HL-60 (cell line): ENCODE measurements around the gene ALDH3B1.

Source experiments
- DNase-seq, 2 experiments: peaks; one replicate each; pipeline ENCODE4 v3.0.0-alpha.2; 2010 to 2020; ENCODE audit warnings: low read depth in 1 of 2, low spot score in 1 of 2
- H3K27ac ChIP-seq: fragments of 250-450 bp; sonication (Bioruptor Pico); replicated peaks from 2 replicates; pipeline ENCODE4 v1.5.1; 2020; ENCODE audit warnings: mild to moderate bottlenecking, moderate library complexity
- H3K27me3 ChIP-seq: fragments of 250-450 bp; sonication (Bioruptor Pico); 2 replicates; pipeline ENCODE4 v1.5.1; 2021; ENCODE audit warnings: mild to moderate bottlenecking, moderate library complexity; ENCODE audit not compliant: insufficient read depth, poor library complexity, severe bottlenecking
- H3K4me3 ChIP-seq: replicated peaks from 2 replicates; pipeline ENCODE4 v1.5.1; 2011; ENCODE audit warnings: mild to moderate bottlenecking, control low read depth, low read length; ENCODE audit not compliant: insufficient read depth
- GABPA ChIP-seq: IDR thresholded peaks from 2 replicates; pipeline ENCODE4 v1.6.1; 2012; ENCODE audit warnings: low read depth
- POLR2AphosphoS5 ChIP-seq: IDR thresholded peaks from 2 replicates; pipeline ENCODE4 v1.6.1; 2012; ENCODE audit warnings: low read depth
- SPI1 ChIP-seq: IDR thresholded peaks from 2 replicates; pipeline ENCODE4 v1.6.1; 2012; ENCODE audit warnings: low read depth, mild to moderate bottlenecking, borderline replicate concordance
- TF ChIP-seq, protein P1 (sequence below): IDR thresholded peaks from one replicate; pipeline ENCODE4 v1.5.1; 2011; ENCODE audit warnings: low read length, control low read depth, inconsistent platforms; ENCODE audit not compliant: insufficient read depth
- TF ChIP-seq, protein P2 (sequence below): IDR thresholded peaks from 2 replicates; pipeline ENCODE4 v1.6.1; 2012; ENCODE audit warnings: low read depth; ENCODE audit not compliant: insufficient replicate concordance

ALDH3B1 gene

DNA sequence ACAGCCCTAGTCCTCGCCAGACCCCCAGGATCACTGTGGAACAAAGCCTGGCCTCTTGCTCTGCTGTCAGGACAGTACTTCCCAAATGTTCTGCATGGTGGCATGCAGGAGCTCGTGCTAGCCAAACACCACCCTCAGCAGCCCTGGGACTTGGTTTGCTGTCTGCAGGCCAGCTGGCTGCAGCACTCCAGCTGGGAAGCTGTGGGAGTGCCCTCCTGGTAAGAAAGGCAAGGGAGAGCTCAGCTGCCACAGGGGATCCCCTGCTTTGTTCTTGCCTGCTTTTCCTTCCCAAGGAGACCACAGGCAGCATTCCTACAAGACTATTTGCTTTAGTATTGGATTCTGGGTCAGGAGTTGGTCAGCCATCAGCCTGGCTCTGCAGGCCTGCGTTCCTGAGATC is 56.6 kb downstream of the ALDH3B1 start:
- Histone ChIP-seq H3K27me3 (no peaks in the 10 kb centered on the region), H3K27ac (no peak overlapping the region), H3K4me3 (no peak overlapping the region)
- DNase-seq, result no peak
- TF ChIP-seq, protein P1, sequence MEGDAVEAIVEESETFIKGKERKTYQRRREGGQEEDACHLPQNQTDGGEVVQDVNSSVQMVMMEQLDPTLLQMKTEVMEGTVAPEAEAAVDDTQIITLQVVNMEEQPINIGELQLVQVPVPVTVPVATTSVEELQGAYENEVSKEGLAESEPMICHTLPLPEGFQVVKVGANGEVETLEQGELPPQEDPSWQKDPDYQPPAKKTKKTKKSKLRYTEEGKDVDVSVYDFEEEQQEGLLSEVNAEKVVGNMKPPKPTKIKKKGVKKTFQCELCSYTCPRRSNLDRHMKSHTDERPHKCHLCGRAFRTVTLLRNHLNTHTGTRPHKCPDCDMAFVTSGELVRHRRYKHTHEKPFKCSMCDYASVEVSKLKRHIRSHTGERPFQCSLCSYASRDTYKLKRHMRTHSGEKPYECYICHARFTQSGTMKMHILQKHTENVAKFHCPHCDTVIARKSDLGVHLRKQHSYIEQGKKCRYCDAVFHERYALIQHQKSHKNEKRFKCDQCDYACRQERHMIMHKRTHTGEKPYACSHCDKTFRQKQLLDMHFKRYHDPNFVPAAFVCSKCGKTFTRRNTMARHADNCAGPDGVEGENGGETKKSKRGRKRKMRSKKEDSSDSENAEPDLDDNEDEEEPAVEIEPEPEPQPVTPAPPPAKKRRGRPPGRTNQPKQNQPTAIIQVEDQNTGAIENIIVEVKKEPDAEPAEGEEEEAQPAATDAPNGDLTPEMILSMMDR, result no peak
- TF ChIP-seq GABPA, result no peak
- TF ChIP-seq, protein P2, sequence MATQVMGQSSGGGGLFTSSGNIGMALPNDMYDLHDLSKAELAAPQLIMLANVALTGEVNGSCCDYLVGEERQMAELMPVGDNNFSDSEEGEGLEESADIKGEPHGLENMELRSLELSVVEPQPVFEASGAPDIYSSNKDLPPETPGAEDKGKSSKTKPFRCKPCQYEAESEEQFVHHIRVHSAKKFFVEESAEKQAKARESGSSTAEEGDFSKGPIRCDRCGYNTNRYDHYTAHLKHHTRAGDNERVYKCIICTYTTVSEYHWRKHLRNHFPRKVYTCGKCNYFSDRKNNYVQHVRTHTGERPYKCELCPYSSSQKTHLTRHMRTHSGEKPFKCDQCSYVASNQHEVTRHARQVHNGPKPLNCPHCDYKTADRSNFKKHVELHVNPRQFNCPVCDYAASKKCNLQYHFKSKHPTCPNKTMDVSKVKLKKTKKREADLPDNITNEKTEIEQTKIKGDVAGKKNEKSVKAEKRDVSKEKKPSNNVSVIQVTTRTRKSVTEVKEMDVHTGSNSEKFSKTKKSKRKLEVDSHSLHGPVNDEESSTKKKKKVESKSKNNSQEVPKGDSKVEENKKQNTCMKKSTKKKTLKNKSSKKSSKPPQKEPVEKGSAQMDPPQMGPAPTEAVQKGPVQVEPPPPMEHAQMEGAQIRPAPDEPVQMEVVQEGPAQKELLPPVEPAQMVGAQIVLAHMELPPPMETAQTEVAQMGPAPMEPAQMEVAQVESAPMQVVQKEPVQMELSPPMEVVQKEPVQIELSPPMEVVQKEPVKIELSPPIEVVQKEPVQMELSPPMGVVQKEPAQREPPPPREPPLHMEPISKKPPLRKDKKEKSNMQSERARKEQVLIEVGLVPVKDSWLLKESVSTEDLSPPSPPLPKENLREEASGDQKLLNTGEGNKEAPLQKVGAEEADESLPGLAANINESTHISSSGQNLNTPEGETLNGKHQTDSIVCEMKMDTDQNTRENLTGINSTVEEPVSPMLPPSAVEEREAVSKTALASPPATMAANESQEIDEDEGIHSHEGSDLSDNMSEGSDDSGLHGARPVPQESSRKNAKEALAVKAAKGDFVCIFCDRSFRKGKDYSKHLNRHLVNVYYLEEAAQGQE, result no peak
- no peak for TF ChIP-seq POLR2AphosphoS5
- no peak for TF ChIP-seq SPI1

DNA sequence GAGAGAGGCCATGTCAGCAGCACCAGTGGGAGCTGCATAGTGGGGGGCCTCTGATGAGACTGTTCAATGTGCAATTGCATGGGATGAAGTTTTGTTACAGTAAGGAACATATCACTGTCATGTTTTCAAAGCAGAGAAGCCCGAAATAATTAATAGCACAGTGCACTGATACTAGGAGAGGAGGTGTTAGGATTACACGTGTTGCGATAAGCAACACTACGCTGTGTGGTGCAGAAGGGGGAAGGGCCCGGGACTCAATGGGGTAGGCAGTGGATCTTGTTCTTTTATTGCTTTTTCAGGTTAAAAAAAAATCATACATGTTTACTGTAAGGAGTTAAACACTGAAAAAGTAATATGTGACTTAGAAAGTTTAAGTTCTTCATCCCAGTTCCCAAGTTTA is 57.9 kb downstream of the ALDH3B1 start:
- DNase-seq, result no peak
- Histone ChIP-seq H3K4me3 (no peak overlapping the region), H3K27ac (no peak overlapping the region), H3K27me3 (no peaks in the 10 kb centered on the region)
- TF ChIP-seq GABPA (no peak), POLR2AphosphoS5 (no peak), SPI1 (no peak)
- TF ChIP-seq, protein P2, result no peak
- TF ChIP-seq, protein P1, result no peak

DNA sequence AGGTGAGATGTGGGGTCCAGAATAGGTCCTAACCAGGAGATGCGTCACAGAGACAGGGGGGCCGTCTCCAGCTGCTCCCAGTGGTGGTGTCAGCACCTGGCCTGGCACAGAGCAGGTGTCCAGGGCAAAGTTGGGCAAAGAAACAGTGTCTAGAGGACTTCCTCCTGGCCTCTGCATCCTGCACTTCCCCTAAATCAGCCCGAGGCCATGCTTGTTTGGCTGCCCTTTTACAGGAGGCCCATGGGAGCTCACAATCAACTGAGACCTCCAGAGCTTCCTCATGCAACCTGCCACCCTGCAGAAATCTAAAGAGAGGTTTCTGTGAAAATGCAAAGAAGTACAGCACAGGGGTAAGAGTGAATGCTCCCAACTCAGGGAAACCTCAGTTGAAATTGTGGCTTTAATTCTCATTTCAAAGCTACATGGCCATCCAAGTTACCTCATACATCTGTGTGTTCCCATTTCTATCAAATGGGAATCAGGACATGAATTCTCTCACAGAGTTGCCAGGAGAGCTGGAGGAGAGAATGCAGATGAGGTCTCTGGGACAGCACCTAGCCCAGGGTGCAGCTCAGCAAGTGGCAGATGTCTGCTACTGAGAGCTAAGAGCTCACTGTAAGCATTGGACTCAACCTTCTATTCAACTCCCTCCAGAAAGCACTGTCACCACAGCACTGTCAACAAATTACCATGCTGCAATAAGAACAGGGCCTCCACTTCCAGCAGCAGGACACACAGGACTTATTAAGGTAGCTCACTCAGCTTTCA is 61.3 kb downstream of the ALDH3B1 start:
- TF ChIP-seq, protein P1, result no peak
- peak; percentile 41; the same call in 1 of the 2 replicates for TF ChIP-seq POLR2AphosphoS5
- TF ChIP-seq SPI1, result peak; percentile 95
- TF ChIP-seq GABPA, result no peak
- TF ChIP-seq, protein P2, result no peak
- Histone ChIP-seq H3K27me3 (no peaks in the 10 kb centered on the region), H3K4me3 (no peak overlapping the region), H3K27ac (peak overlapping the region; percentile 11)
- peak in 1 of 2 experiments; percentile 72 for DNase-seq
